Daoy (cell line): ENCODE results near the gene DNAJC16. TPM values are rescaled to one million over a fixed set of nuclear protein-coding genes. Genes with fewer than 3 reads are reported as not detected.
"Not testable (repeated sequence)": the region's sequence is repeated elsewhere in the genome, so short reads cannot be mapped to it uniquely, and the experiment has no call there.

Source experiments
- DNase-seq: peaks from one replicate; pipeline ENCODE4 v3.0.0-alpha.2; 2015; ENCODE audit warnings: low read depth
- total RNA-seq: library from RNA; depleted of rRNA; stranded (reverse); fragments of >200 nt; shearing (Covaris generic); gene quantifications from 2 replicates; pipeline ENCODE4 v1.2.3, GENCODE V29; 2014

Gene DNAJC16
- total RNA-seq, 1 experiment from 2014 or later, result 10.9 TPM

GRCh38 chr1:15507278-15507677 is 19.4 kb upstream of the DNAJC16 start:
- no peak for DNase-seq

- DNase-seq, result no peak
These were observed 17.8 kb upstream of the DNAJC16 start for GRCh38 chr1:15508700-15509487.

GRCh38 chr1:15509586-15509985 is 17.1 kb upstream of the DNAJC16 start:
- no peak for DNase-seq

- DNase-seq, result peak; percentile 24
These were observed 15.8 kb upstream of the DNAJC16 start for GRCh38 chr1:15510611-15511405.

DNA sequence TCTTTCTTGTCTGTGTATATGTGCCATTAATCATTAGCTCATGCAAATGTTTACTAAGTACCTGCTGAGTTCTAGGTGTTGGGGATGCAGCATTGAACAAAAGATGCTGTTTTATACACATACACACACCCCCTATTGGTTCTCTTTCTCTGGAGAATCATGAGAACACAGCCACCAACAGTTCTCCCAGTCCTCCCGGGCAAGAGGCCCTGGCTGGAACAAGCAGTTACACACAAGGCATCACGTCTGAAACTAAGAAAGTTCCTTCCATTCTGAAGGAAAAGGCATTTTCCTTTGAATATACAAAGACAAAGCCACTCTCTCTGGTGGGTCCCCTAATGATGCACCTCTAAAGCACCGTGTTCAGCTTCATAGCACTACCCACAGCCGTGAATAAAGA is 13.5 kb upstream of the DNAJC16 start:
- DNase-seq, result no peak

DNA sequence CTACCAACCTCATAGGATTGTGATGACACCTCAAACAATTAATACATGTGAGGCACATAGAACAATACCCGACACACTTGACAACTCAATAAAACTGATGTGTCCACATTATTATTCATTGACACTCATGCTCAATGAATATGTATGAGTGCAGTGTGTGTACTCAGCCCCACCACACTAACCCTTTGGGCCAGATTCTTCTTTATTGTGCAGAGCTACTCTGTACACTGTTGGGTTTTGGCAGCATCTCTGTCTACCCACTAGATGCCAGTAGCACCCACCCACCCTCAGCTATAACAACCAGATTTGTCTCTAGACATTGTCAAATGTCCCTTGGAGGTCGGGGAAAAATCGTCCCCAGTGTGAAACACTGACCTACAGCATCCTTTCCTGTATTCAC is 12.7 kb upstream of the DNAJC16 start:
- no peak for DNase-seq

DNA sequence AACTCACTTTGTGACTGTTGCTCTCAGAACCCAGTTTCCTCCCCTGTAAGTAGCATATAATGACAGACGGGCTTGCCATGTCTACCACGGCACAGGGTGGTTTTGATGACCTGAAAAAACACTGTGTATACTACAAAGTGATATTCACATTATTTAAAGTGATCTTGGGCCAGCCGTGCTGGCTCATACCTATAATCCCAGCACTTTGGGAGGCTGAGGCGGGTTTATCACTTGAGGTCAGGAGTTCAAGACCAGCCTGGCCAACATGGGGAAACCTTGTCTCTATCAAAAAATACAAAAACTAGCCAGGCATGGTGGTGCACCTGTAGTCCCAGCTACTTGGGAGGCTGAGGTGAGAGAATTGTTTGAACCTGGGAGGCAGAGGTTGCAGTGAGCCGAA is 12.1 kb upstream of the DNAJC16 start:
- DNase-seq, result not testable (repeated sequence)

DNA sequence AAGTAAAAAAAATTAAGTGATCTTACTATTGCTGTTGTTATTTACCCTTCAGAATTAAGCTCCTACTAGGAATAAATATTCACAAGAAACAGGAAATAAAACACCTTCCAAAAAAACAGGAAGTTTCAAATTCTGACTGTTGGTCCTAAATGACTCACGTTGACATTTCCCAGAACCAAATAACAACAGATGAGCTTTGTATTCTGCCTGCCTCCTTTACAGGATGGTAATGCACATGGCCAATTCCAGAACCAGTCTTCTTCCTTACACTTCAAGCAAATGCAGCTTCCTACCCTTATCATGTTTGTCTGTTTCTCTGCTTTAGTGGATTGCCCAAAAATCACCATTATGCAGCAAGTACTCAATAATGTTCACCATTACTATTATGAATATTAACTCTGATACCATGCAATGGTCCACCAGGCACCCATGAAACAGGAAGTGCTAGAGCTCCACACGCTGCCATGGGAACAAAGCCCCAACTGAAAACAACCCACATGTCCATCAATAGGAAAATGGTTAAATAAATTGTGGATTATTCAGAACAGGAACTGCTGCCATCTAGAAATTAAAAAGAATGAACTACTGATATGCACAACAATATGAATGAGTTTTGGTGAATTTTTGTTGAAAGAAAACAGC is 11.5 kb upstream of the DNAJC16 start:
- DNase-seq, result no peak

DNA sequence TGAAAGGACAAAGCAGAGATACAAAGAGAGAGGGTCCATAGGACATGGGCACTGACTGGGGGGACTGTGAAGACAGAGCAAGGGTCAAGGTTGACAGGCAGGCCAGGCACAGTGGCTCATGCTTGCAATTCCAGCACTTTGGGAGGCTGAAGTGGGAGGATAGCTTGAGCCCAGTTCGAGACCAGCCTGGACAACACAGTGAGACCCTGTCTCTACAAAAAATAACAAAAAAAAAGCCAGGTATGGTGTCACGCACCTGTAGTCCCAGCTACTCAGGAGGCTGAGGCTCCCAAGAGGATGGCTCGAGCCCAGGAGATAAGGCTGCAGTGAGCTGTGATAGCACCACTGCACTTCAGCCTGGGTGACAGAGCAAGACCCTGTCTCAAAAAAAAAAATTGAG is 7.0 kb upstream of the DNAJC16 start:
- DNase-seq, result no peak

DNA sequence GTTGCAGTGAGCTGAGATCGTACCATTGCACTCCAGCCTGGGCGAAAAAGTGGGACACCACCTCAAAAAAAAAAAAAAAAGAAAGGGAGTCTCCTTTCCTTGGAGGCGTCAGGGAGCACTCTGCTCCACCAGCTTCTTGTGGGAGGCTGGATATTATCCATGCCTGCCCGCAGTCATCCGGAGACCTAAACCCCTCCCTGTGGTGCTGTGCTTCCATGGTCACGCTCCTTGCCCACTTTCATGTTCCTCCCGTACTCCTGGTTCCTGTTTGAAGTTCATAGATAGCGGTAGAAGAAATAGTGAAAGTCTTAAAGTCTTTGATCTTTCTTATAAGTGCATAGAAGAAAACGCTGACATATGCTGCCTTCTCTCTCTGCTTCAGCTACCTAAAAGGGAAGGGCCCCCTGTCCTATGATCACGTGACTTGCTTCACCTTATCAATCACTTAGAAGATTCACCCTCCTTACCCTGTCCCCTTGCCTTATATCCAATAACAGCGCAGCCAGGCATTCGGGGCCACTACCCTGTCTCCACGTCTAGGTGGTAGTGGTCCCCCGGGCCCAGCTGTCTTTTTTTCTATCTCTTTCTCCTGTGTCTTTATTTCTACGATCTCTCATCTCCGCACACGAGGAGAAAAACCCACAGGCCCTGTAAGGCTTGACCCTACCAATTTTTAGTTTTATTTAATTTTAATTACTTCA is 5.3 kb upstream of the DNAJC16 start:
- not testable (repeated sequence) for DNase-seq

DNA sequence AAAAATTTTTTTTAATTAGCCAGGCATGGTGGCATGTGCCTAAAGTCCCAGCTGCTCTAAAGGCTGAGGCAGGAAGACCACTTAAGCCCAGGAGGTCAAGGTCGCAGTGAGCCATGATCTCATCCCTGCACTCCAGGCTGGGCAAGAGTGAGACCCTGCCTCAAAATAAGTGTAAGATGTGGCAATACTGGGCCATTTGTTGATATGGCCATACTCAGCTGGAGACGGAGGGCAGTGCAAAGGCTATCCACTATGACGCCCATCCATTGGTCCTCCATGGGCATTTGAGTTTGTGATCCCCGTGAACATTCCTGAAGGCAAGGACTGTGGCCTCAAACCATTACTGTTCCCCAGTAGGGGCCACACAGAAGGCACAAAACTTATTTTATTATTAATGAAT is 4.1 kb upstream of the DNAJC16 start:
- DNase-seq, result no peak

- no peak for DNase-seq
These were observed 3.3 kb upstream of the DNAJC16 start for GRCh38 chr1:15523104-15524020.

DNA sequence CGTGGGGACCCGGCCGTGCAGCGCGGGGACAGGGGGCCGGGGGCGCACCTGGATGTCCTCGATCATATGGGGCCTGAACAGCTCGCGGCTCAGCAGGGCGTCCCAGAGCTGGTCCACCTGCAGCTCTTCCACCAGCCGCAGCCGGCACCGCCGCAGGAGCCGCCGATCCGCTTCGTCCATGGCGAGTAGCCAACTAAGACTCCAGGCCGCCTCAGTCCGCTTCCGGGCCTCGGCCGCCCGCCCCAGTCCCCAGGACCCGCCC is 2.7 kb upstream of the DNAJC16 start, which contains the start of gene CASP9:
CASP9 (minus strand) TSS at position 195 of the 262 bp plus-strand sequence; CDS start at position 180, 15 bp downstream.
- DNase-seq, result no peak

GRCh38 chr1:15524283-15525049 is 2.2 kb upstream of the DNAJC16 start:
- DNase-seq, result peak; percentile 99

DNA sequence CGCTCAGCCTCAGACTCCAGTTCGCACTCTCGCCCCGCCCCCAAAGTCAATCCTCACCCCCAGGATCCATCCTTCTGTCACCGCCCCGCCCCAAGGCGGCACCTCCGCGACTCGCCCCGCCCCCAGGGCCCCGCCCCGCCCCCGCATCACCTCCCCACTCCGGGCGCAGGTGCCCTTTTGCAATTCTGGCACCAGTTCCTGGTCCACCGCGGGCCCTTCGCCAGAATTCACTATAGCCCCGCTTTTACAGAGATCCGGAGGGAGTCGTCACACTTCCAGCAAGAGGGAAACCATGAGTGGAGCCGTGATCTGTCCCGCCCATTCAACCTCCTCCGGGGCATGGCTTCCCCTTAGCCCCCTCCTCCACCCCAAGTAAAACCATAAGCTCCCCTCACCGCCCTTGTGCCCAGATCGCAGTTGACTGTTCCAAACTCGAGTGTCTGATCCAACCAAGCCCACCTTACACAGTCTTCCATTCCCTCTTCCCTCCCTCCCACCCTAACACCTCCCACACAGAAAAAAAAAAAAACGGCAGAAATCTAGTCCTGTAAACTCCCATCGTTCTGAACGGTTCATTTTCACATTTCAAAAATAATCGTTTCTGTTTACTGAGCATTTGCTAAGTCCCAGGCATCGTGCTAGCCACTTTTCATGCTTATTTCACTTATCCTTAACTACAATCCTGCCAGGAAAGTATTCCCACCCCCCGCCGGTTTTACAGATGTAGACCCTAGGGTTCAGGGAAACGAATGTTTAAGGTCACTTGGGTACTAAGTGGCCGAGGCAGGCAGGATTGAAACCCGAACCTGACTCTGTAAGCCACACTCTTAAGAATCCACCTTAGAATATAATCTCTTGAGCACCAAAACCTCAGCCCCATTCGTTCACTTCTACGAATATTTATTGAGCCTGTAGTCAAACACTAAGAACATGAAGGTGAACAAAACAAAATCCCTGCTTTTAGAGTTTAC is 1.3 kb upstream of the DNAJC16 start:
- no peak for DNase-seq

DNA sequence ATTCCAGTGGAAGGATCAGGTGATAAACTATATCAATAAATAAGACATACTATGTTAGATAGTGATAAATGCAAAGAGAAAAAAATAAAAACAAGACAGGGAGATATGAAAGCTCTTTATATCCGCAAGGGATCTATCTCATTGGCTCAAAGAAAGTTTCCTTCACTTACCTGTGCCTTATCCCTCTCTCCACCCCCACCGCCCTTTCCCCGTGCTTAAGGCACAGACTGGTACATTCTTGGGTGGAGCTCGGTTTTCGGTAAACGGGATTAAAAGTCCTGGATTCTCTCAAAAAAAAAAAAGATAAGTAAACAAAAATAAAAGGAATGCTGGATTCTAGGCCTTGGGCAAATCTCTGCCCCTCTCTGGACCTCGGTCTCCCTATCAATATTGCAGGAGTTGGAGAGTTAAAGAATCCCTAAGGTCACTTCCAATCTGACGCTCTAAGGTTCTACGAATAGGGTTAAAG is 593 bp upstream of the DNAJC16 start:
- no peak for DNase-seq

GRCh38 chr1:15531003-15531402 is 4.4 kb downstream of the DNAJC16 start:
- no peak for DNase-seq

GRCh38 chr1:15531682-15532081 is 5.0 kb downstream of the DNAJC16 start:
- DNase-seq, result no peak

- no peak for DNase-seq
These were observed 12.1 kb downstream of the DNAJC16 start for GRCh38 chr1:15538771-15539170.
